B cell (primary cell): ENCODE data around the gene STOML3. TPM values are rescaled to one million over a fixed set of nuclear protein-coding genes. Genes with fewer than 3 reads are reported as not detected.

Experiments used
- ATAC-seq: fragments of 200-7000 bp; cut with Tn5 transposase; one replicate; pipeline ENCODE4 v1.10.0; 2021; ENCODE audit warnings: low read depth, mild to moderate bottlenecking, moderate number of reproducible peaks, moderate library complexity
- CTCF ChIA-PET: fragments of 350-600 bp; sonication (Branson Sonifier 250); formaldehyde crosslinking; loops from one replicate; lab custom pipeline; 2021; ENCODE audit warnings: antibody characterized with exemption, inconsistent platforms; lab: Charles Lee
- POLR2A ChIA-PET: fragments of 350-600 bp; sonication (Branson Sonifier 250); formaldehyde crosslinking; loops from one replicate; lab custom pipeline; 2021; ENCODE audit warnings: antibody characterized with exemption; lab: Charles Lee
- DNase-seq: peaks from one replicate; pipeline ENCODE4 v3.0.0; 2013
- H2AFZ ChIP-seq: 2 replicates; pipeline ENCODE4 v1.6.1; 2012; ENCODE audit warnings: mild to moderate bottlenecking, low read depth, low read length; ENCODE audit not compliant: insufficient read depth, poor library complexity, severe bottlenecking
- H3K27ac ChIP-seq, 2 donors: 1 replicate in 1 of 2; 2 replicates in 1 of 2; pipeline ENCODE4 v1.5.1; 2012 to 2013; ENCODE audit warnings: low read length in 2 of 2, mild to moderate bottlenecking in 2 of 2, moderate library complexity in 1 of 2
- H3K27me3 ChIP-seq, 4 experiments: fragments of 200-600 bp in 1 of 4; sonication (generic) in 1 of 4; replicated peaks in 1 of 4; 1 replicate in 2 of 4; 2 replicates in 2 of 4; pipeline versions ENCODE4 v1.6.1 to v1.7.0; 2013 to 2016; ENCODE audit warnings: low read length in 3 of 4, mild to moderate bottlenecking in 2 of 4, mixed read lengths in 1 of 4, moderate library complexity in 1 of 4; ENCODE audit not compliant: insufficient read depth in 4 of 4, control insufficient read depth in 3 of 4; ENCODE audit errors: control extremely low read depth in 1 of 4
- H3K36me3 ChIP-seq, 2 experiments: replicated peaks in 1 of 2; 1 replicate in 1 of 2; 2 replicates in 1 of 2; pipeline versions ENCODE4 v1.6.1 to v1.7.1; 2013; ENCODE audit warnings: low read length in 1 of 2; ENCODE audit not compliant: insufficient read depth in 2 of 2, control insufficient read depth in 1 of 2; ENCODE audit errors: control extremely low read depth in 1 of 2, extremely low read depth in 1 of 2
- H3K4me1 ChIP-seq, 2 donors: fragments of 200-600 bp in 1 of 2; sonication (generic) in 1 of 2; 1 replicate in 1 of 2; 2 replicates in 1 of 2; pipeline versions ENCODE4 v1.5.1 to v1.6.1; 2013 to 2017; ENCODE audit warnings: low read length in 2 of 2; ENCODE audit not compliant: control insufficient read depth in 2 of 2, insufficient read depth in 2 of 2
- H3K4me2 ChIP-seq: replicated peaks from 2 replicates; pipeline ENCODE3; 2012; ENCODE audit warnings: mild to moderate bottlenecking, low read depth, low read length; ENCODE audit not compliant: poor library complexity, severe bottlenecking
- H3K4me3 ChIP-seq, 5 experiments: fragments of 200-600 bp in 1 of 5; sonication (generic) in 1 of 5; 1 replicate in 3 of 5; 2 replicates in 2 of 5; pipeline versions ENCODE4 v1.5.1 to v1.7.0; 2011 to 2016; ENCODE audit warnings: low read length in 4 of 5, mild to moderate bottlenecking in 4 of 5, low read depth in 2 of 5, control low read depth in 1 of 5, moderate library complexity in 1 of 5; ENCODE audit not compliant: insufficient read depth in 1 of 5; ENCODE audit errors: control extremely low read depth in 1 of 5, extremely low read depth in 1 of 5
- H3K79me2 ChIP-seq: fragments of 200-600 bp; sonication (generic); one replicate; pipeline ENCODE4 v1.6.0; 2016; ENCODE audit warnings: low read length; ENCODE audit not compliant: control insufficient read depth, insufficient read depth
- H3K9ac ChIP-seq: fragments of 200-600 bp; sonication (generic); 2 replicates; pipeline ENCODE4 v1.6.1; 2017; ENCODE audit warnings: mild to moderate bottlenecking, low read length, moderate library complexity
- H3K9me3 ChIP-seq, 3 donors: one replicate each; pipeline versions ENCODE4 v1.6.1 to v1.7.1; 2013; ENCODE audit warnings: low read length in 2 of 3; ENCODE audit not compliant: control insufficient read depth in 2 of 3, insufficient read depth in 1 of 3; ENCODE audit errors: control extremely low read depth in 1 of 3
- H4K20me1 ChIP-seq: 2 replicates; pipeline ENCODE4 v1.6.0; 2012; ENCODE audit warnings: mild to moderate bottlenecking, low read length; ENCODE audit not compliant: insufficient read depth, control insufficient read depth, poor library complexity, severe bottlenecking
- H3K27ac Mint-ChIP-seq: one replicate; pipeline ENCODE4 v1.8.0; 2021; ENCODE audit warnings: mixed read lengths
- H3K27me3 Mint-ChIP-seq: one replicate; pipeline ENCODE4 v1.8.0; 2021; ENCODE audit warnings: mixed read lengths
- H3K4me1 Mint-ChIP-seq: one replicate; pipeline ENCODE4 v1.8.0; 2021; ENCODE audit warnings: mixed read lengths
- H3K4me3 Mint-ChIP-seq: one replicate; pipeline ENCODE4 v1.8.0; 2021; ENCODE audit warnings: mixed read lengths
- H3K9me3 Mint-ChIP-seq: one replicate; pipeline ENCODE4 v1.8.0; 2022; ENCODE audit warnings: mixed read lengths; ENCODE audit not compliant: insufficient read depth
- CTCF ChIP-seq: fragments of 200-600 bp; IDR thresholded peaks from one replicate; pipeline ENCODE4 v1.8.0; 2022; ENCODE audit warnings: antibody characterized with exemption, mild to moderate bottlenecking
- EZH2 ChIP-seq: IDR thresholded peaks from 2 replicates; pipeline ENCODE4 v1.6.1; 2012; ENCODE audit warnings: borderline replicate concordance, low read depth, mild to moderate bottlenecking, moderate library complexity, low read length; ENCODE audit not compliant: insufficient read depth, poor library complexity, severe bottlenecking
- WGBS: methylation state at CpG from one replicate; pipeline ENCODE4 v1.1.5; 2013; ENCODE audit warnings: missing lambda C conversion rate; ENCODE audit not compliant: insufficient coverage; 5-methylcytosine and 5-hydroxymethylcytosine counted together
- intact Hi-C: fragments of 100-400 bp; cut with micrococcal nuclease; formaldehyde crosslinking; loops from one replicate; pipeline ENCODE4 v1.10.0; 2022
- polyA plus RNA-seq: library from polyadenylated mRNA; depleted of rRNA; stranded (reverse); fragments of >200 nt; gene quantifications from 2 replicates; pipeline ENCODE4 v1.2.3, GENCODE V29; 2012
- total RNA-seq, 2 donors: library from RNA; stranded (reverse); fragments of 120-200 nt in 1 of 2; gene quantifications; 1 replicate in 1 of 2; 2 replicates in 1 of 2; pipeline versions ENCODE4 v1.2.3 to v1.2.4, GENCODE V29; 2013 to 2022

STOML3 gene
- total and polyA plus RNA-seq, 2 donors (not counting 1 experiment from before 2014, with no cell fraction given): not detected

- Histone ChIP-seq H3K27ac (no peak overlapping the region), H3K27me3 (no peaks in the 10 kb centered on the region), H3K79me2 (no peaks in the 10 kb centered on the region), H3K9me3 (no peaks in the 10 kb centered on the region), H3K9ac (no peak overlapping the region), H3K4me3 (no peak overlapping the region), H2AFZ (no peak overlapping the region), H3K4me1 (no peaks in the 10 kb centered on the region), H3K36me3 (no peaks in the 10 kb centered on the region), H4K20me1 (no peaks in the 10 kb centered on the region), H3K4me2 (no peak overlapping the region)
- H3K27ac Mint-ChIP-seq: no peak overlapping the region
- POLR2A ChIA-PET: no interaction called here
- no peak for ATAC-seq
- TF ChIP-seq CTCF (no peak), EZH2 (no peak)
- no peak overlapping the region for H3K4me3 Mint-ChIP-seq
- DNase-seq: no peak
- no peaks in the 10 kb centered on the region for H3K9me3 Mint-ChIP-seq
- peaks cover 14% of the 10 kb centered on the region for H3K27me3 Mint-ChIP-seq
- intact Hi-C loops: loop anchor here (2.0 kb wide), 1 partner anchor 646 kb away; no protein-coding TSS in a partner anchor
- WGBS: 95% methylated on average over 2 of the region's 4 CpGs
- no peaks in the 10 kb centered on the region for H3K4me1 Mint-ChIP-seq
- CTCF ChIA-PET: interaction anchor here (2.5 to 3.2 kb wide), 2 partner anchors 641 to 646 kb away, joined by 12 to 13 read pairs; no protein-coding TSS in a partner anchor
Observed at GRCh38 chr13:38970380-38971051, 20.1 kb downstream of the STOML3 start.

- Histone ChIP-seq H3K79me2 (no peaks in the 10 kb centered on the region), H3K36me3 (no peaks in the 10 kb centered on the region), H3K27ac (no peak overlapping the region), H3K4me3 (no peak overlapping the region), H3K27me3 (no peaks in the 10 kb centered on the region), H3K4me1 (no peaks in the 10 kb centered on the region), H2AFZ (no peak overlapping the region), H3K4me2 (no peak overlapping the region), H4K20me1 (no peaks in the 10 kb centered on the region), H3K9ac (no peak overlapping the region), H3K9me3 (no peaks in the 10 kb centered on the region)
- Mint-ChIP-seq H3K4me3 (no peak overlapping the region), H3K27ac (no peak overlapping the region), H3K27me3 (peaks cover 14% of the 10 kb centered on the region), H3K9me3 (no peaks in the 10 kb centered on the region), H3K4me1 (no peaks in the 10 kb centered on the region)
- POLR2A ChIA-PET: no interaction called here
- TF ChIP-seq EZH2 (no peak), CTCF (no peak)
- WGBS: 83% methylated on average over 1 of the region's 2 CpGs
- no peak for DNase-seq
- intact Hi-C loops: no loop called here
- no peak for ATAC-seq
- CTCF ChIA-PET: interaction anchor here (2.5 to 3.2 kb wide), 2 partner anchors 643 to 647 kb away, joined by 12 to 13 read pairs; no protein-coding TSS in a partner anchor
Observed at GRCh38 chr13:38969187-38969586, 21.4 kb downstream of the STOML3 start.
